Endothelial cell of umbilical vein (primary cell): ENCODE results near the gene EYS. TPM values are rescaled to one million over a fixed set of nuclear protein-coding genes. Genes with fewer than 3 reads are reported as not detected.

Experiments
- BruUV-seq: library from RNA; stranded (reverse); fragments of 400-500 nt; replicated peaks from 2 replicates; lab custom pipeline; 2021; lab: Mats Ljungman, UMichigan
- CTCF ChIA-PET: fragments of 300-600, 350-600 bp; sonication (Branson Sonifier 250); formaldehyde crosslinking; loops from one replicate; lab custom pipeline; 2021; ENCODE audit warnings: antibody characterized with exemption, inconsistent platforms; lab: Charles Lee
- POLR2A ChIA-PET: fragments of 300-600, 350-600 bp; sonication (Branson Sonifier 250); formaldehyde crosslinking; loops from one replicate; lab custom pipeline; 2021; ENCODE audit warnings: antibody characterized with exemption, inconsistent platforms; lab: Charles Lee
- DNase-seq: peaks from one replicate; pipeline ENCODE4 v3.0.0-alpha.2; 2011; ENCODE audit warnings: low read depth, low spot score
- FAIRE-seq: peaks from 2 replicates; lab custom pipeline; 2011; peaks lifted over from hg19 to GRCh38; lab: Jason Lieb, UNC
- H2AFZ ChIP-seq: 2 replicates; pipeline ENCODE4 v1.6.0; 2012; ENCODE audit warnings: low read depth, low read length, control low read depth, inconsistent platforms
- H3K27ac ChIP-seq: 2 replicates; pipeline ENCODE4 v1.5.1; 2011; ENCODE audit warnings: low read depth, mild to moderate bottlenecking, control low read depth, low read length, moderate library complexity; ENCODE audit not compliant: insufficient read depth
- H3K27me3 ChIP-seq, 2 experiments: 2 replicates each; pipeline versions ENCODE4 v1.6.0 to v1.6.1; 2011; ENCODE audit warnings: low read length in 2 of 2, mixed read lengths in 1 of 2; ENCODE audit not compliant: control insufficient read depth in 2 of 2, insufficient read depth in 2 of 2
- H3K36me3 ChIP-seq, 2 experiments: 2 replicates in 1 of 2; 3 replicates in 1 of 2; pipeline ENCODE4 v1.5.1; 2011; ENCODE audit warnings: low read length in 2 of 2, mild to moderate bottlenecking in 1 of 2, moderate library complexity in 1 of 2; ENCODE audit not compliant: control insufficient read depth in 2 of 2, insufficient read depth in 2 of 2; ENCODE audit errors: extremely low read depth in 1 of 2
- H3K4me1 ChIP-seq: 3 replicates; pipeline ENCODE4 v1.5.1; 2011; ENCODE audit warnings: mild to moderate bottlenecking, low read length; ENCODE audit not compliant: control insufficient read depth, insufficient read depth; ENCODE audit errors: extremely low read depth
- H3K4me2 ChIP-seq: 2 replicates; pipeline ENCODE4 v1.6.1; 2011; ENCODE audit warnings: low read length, control low read depth, mixed read lengths; ENCODE audit not compliant: insufficient read depth
- H3K4me3 ChIP-seq, 3 experiments: fragments of 200-600 bp in 1 of 3; sonication (generic), shearing (Covaris generic) in 1 of 3; replicated peaks in 1 of 3; 2 replicates each; pipeline ENCODE4 v1.5.1; 2011 to 2016; ENCODE audit warnings: control low read depth in 3 of 3, low read length in 3 of 3, mild to moderate bottlenecking in 2 of 3, inconsistent platforms in 1 of 3, low read depth in 1 of 3, moderate library complexity in 1 of 3; ENCODE audit not compliant: insufficient read depth in 1 of 3
- H3K79me2 ChIP-seq: 2 replicates; pipeline ENCODE4 v1.6.0; 2012; ENCODE audit warnings: low read length, inconsistent platforms; ENCODE audit not compliant: control insufficient read depth, insufficient read depth
- H3K9ac ChIP-seq: replicated peaks from 2 replicates; pipeline ENCODE3; 2011; ENCODE audit warnings: low read length, control low read depth; ENCODE audit not compliant: insufficient read depth; ENCODE audit errors: extremely low read depth
- H3K9me1 ChIP-seq: replicated peaks from 3 replicates; pipeline ENCODE4 v1.6.0; 2011; ENCODE audit warnings: mild to moderate bottlenecking, low read length; ENCODE audit not compliant: control insufficient read depth, insufficient read depth; ENCODE audit errors: extremely low read depth
- H3K9me3 ChIP-seq: replicated peaks from 2 replicates; pipeline ENCODE4 v1.5.1; 2012; ENCODE audit warnings: low read length, inconsistent platforms; ENCODE audit not compliant: control insufficient read depth, insufficient read depth
- H4K20me1 ChIP-seq: replicated peaks from 2 replicates; pipeline ENCODE3; 2011; ENCODE audit warnings: mild to moderate bottlenecking, low read length; ENCODE audit not compliant: control insufficient read depth, insufficient read depth; ENCODE audit errors: extremely low read depth
- CTCF ChIP-seq, 2 donors: IDR thresholded peaks; 1 replicate in 1 of 2; 2 replicates in 1 of 2; pipeline ENCODE4 v1.5.1; 2011; ENCODE audit warnings: low read length in 2 of 2, mild to moderate bottlenecking in 2 of 2, moderate library complexity in 2 of 2, control low read depth in 1 of 2, inconsistent platforms in 1 of 2, low read depth in 1 of 2; ENCODE audit not compliant: insufficient read depth in 1 of 2; ENCODE audit errors: extremely low read depth in 1 of 2
- EZH2 ChIP-seq: IDR thresholded peaks from 2 replicates; pipeline ENCODE4 v1.6.1; 2012; ENCODE audit warnings: borderline replicate concordance, low read depth, mild to moderate bottlenecking, moderate library complexity, low read length, inconsistent platforms; ENCODE audit not compliant: severe bottlenecking
- FOS ChIP-seq: IDR thresholded peaks from 2 replicates; pipeline ENCODE4 v1.6.1; 2011; ENCODE audit warnings: mild to moderate bottlenecking, low read length, moderate library complexity, borderline replicate concordance; ENCODE audit not compliant: insufficient read depth
- GATA2 ChIP-seq: IDR thresholded peaks from 2 replicates; pipeline ENCODE4 v1.7.0; 2011; ENCODE audit warnings: low read depth, mild to moderate bottlenecking, moderate library complexity, mixed read lengths, low read length; ENCODE audit not compliant: insufficient read length, insufficient read depth
- JUN ChIP-seq: IDR thresholded peaks from 2 replicates; pipeline ENCODE4 v1.6.1; 2011; ENCODE audit warnings: borderline replicate concordance, low read depth; ENCODE audit not compliant: insufficient read length, insufficient read depth
- MAX ChIP-seq: IDR thresholded peaks from 2 replicates; pipeline ENCODE4 v1.6.1; 2011; ENCODE audit not compliant: insufficient read depth, insufficient read length
- MYC ChIP-seq: IDR thresholded peaks from one replicate; pipeline ENCODE4 v1.6.1; 2011; ENCODE audit warnings: mild to moderate bottlenecking, low read depth, low read length
- POLR2A ChIP-seq: IDR thresholded peaks from 2 replicates; pipeline ENCODE4 v1.6.1; 2012; ENCODE audit warnings: low read depth, mild to moderate bottlenecking, control low read depth, low read length
- POLR2AphosphoS5 ChIP-seq: IDR thresholded peaks from 2 replicates; pipeline ENCODE4 v1.6.1; 2012; ENCODE audit warnings: low read depth, mild to moderate bottlenecking, control low read depth, low read length, moderate library complexity; ENCODE audit not compliant: insufficient read depth
- dilution Hi-C: fragments of 300-500 bp; cut with MboI; formaldehyde crosslinking; loops from one replicate; pipeline ENCODE4 v1.15.0; 2019; ENCODE audit warnings: low sequenced_read_pairs; ENCODE audit not compliant: extremely low pct_ligation_motif_present
- intact Hi-C: fragments of 100-400 bp; cut with micrococcal nuclease; formaldehyde crosslinking; loops from one replicate; pipeline ENCODE4 v1.10.0; 2022
- polyA plus RNA-seq, 4 experiments: library from polyadenylated mRNA; depleted of rRNA in 3 of 4; stranded (reverse) in 3 of 4; unstranded in 1 of 4; fragments of >200 nt; gene quantifications; 2 replicates each; pipeline versions ENCODE4 v1.2.1 to v1.2.3, GENCODE V29; 2011 to 2012; ENCODE audit warnings: missing spikeins in 1 of 4
- total RNA-seq: library from RNA; stranded (reverse); gene quantifications from 2 replicates; pipeline ENCODE4 v1.2.3, GENCODE V29; 2021

EYS gene
- total and polyA plus RNA-seq, 2 donors (not counting 3 experiments of a cell fraction or from before 2014, with no cell fraction given): 0.01 to 0.27 TPM

GRCh38 chr6:64850121-64850520, 856.9 kb downstream of the EYS start:
- no peak for FAIRE-seq

GRCh38 chr6:64848467-64848866, 858.6 kb downstream of the EYS start:
- no peaks in the 10 kb centered on the region for H4K20me1 ChIP-seq
- BruUV-seq: no TSS peak
- H3K4me3 ChIP-seq: no peak overlapping the region
- no peaks in the 10 kb centered on the region for H3K4me1 ChIP-seq
- no peak overlapping the region for H3K27ac ChIP-seq
- ChIA-PET CTCF (no interaction called here), POLR2A (no interaction called here)
- TF ChIP-seq POLR2A (no peak), POLR2AphosphoS5 (no peak), FOS (no peak), MYC (no peak), CTCF (IDR thresholded peaks at IDR 0.05; ENCODE audit: extremely low read depth in 1 of 2, insufficient read depth in 1 of 2, low read depth in 1 of 2, low read length in 2 of 2) (no peak), GATA2 (no peak), MAX (no peak), EZH2 (no peak), JUN (no peak)
- intact Hi-C loops: no loop called here
- DNase-seq: no peak
- no peaks in the 10 kb centered on the region for H3K36me3 ChIP-seq
- H3K79me2 ChIP-seq: no peaks in the 10 kb centered on the region
- dilution Hi-C loops: no loop called here
- no peaks in the 10 kb centered on the region for H3K9me1 ChIP-seq
- no peak overlapping the region for H2AFZ ChIP-seq
- H3K4me2 ChIP-seq: no peak overlapping the region
- no peaks in the 10 kb centered on the region for H3K9me3 ChIP-seq
- FAIRE-seq: no peak
- H3K27me3 ChIP-seq: no peaks in the 10 kb centered on the region
- H3K9ac ChIP-seq: no peak overlapping the region

More at GRCh38 chr6:64850121-64850520, 856.9 kb downstream of the EYS start:
- Histone ChIP-seq H3K9me3 (no peaks in the 10 kb centered on the region), H3K79me2 (no peaks in the 10 kb centered on the region), H3K27me3 (no peaks in the 10 kb centered on the region), H3K4me3 (no peak overlapping the region), H4K20me1 (no peaks in the 10 kb centered on the region), H3K27ac (no peak overlapping the region), H3K4me2 (no peak overlapping the region), H3K9me1 (no peaks in the 10 kb centered on the region), H2AFZ (no peak overlapping the region), H3K9ac (no peak overlapping the region), H3K36me3 (no peaks in the 10 kb centered on the region), H3K4me1 (no peaks in the 10 kb centered on the region)
- DNase-seq: no peak
- dilution Hi-C loops (no loop called here), intact Hi-C loops (no loop called here)
- TF ChIP-seq POLR2AphosphoS5 (no peak), MAX (no peak), GATA2 (no peak), POLR2A (no peak), MYC (no peak), JUN (no peak), FOS (no peak), EZH2 (no peak)
- BruUV-seq: no TSS peak
- POLR2A ChIA-PET: no interaction called here
- CTCF ChIA-PET: interaction anchor here (0.8 kb wide), 1 partner anchor 12 kb away, joined by 3 read pairs; no protein-coding TSS in a partner anchor
